Urothelium cell line (cell line): Measurements from ENCODE around the gene AKAP14.
"Not testable (repeated sequence)": the region's sequence is repeated elsewhere in the genome, so short reads cannot be mapped to it uniquely, and the experiment has no call there.

Experiments used
- DNase-seq: peaks from one replicate; pipeline ENCODE4 v3.0.0; 2011; ENCODE audit warnings: low spot score, mixed read lengths
- FAIRE-seq: peaks from 2 replicates; lab custom pipeline; 2011; peaks lifted over from hg19 to GRCh38; lab: Jason Lieb, UNC

The AKAP14 gene

DNA sequence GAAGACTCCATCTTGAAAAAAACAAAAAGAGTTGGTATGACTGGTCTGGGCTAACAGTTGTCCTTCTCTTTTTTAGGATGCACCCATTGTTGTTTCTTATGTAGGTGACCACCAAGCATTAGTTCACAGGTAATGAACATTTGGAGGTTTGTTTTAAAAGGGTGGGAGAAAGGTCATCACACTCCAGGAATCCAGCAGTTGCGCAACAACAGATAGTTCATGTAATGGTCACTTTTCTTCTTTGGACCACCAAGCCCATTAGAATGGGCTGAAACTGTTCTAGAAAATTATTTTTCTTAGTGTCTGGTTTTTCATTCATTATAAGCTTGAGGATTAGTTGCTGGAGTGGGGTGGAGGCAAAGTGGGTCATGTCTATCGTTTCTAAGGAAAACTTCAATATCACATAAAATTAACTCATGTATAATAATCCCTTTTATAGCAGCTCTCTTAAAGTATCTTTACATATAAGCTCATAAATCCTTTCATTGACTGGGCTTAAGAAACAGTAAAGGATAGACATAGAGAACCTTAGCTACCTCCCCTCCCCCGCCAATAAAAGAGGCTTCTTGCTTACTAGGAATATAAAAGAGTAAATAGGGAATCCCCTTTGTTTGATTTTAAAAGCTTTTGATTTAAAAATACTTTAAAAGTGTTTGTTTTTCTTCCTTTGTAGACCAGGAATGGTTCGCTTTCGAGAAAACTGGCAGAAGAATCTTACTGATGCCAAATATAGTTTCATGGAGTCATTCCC is 24.3 kb downstream of the AKAP14 start:
- FAIRE-seq (no peak), DNase-seq (no peak)

DNA sequence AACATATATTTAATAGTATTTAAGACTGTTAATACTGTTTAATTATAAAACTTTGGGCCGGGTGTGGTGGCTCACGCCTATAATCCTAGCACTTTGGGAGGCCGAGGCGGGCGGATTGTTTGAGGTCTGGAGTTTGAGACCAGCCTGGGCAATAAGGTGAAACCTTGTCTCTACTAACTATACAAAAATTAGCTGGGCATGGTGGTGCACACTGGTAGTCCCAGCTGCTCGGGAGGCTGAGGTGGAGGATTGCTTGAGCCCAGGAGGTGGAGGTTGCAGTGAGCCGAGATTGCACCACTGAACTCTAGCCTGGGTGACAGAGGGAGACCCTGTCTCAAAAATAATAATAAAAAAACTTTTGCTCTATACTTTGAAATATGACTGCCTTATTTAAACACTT is 26.7 kb downstream of the AKAP14 start:
- DNase-seq, FAIRE-seq: not testable (repeated sequence)

- no peak for DNase-seq
- no peak for FAIRE-seq
These were observed 39.7 kb downstream of the AKAP14 start for GRCh38 chrX:119935215-119935874.

DNA sequence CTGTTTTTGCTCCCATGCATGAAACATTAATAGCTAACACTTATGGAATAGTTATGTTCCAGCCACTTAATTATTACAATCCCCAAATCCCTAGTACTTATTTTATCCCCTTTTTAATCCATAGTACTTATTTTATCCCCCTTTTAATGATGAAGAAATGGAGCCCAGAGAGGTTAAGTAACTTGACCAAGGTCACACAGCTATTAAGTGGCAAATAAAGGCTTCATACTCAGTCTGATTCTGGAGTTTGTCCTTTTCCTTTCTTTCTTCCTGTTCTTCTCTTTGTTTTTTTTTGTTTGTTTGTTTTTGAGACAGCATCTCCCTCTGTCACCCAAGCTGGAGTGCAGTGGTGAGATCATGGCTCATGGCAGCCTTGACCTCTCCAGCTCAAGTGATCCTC is 45.6 kb downstream of the AKAP14 start:
- DNase-seq (no peak), FAIRE-seq (no peak)

DNA sequence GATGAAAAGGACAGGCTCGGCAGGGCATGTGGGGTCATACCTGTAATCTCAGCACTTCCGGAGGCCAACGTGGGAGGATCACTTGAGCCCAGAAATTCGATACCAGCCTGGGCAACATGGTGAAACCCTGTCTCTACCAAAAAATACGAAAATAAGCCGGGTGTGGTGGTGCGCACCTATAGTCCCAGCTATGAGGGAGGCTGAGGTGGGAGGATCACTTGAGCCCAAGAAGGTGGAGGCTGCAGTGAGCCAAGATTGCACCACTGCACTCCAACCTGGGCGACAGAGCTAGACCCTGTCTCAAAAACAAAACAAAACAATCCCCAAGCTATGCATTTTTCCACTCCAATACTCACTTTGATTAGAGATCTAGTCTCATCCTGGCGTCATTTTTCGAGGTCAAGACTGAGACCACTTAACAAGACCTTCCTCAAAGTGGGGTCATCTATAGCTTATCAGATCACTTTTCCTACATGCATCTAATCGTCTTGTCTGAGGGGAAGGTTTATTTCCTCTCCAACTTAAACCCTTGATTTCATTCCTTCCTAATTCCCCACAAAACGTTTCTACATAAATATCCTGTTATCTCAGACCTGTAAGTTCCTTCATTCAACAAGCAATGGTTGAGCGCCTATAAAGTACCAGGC is 46.6 kb downstream of the AKAP14 start:
- DNase-seq (no peak), FAIRE-seq (no peak)

GRCh38 chrX:119942831-119943184 is 47.1 kb downstream of the AKAP14 start:
- DNase-seq (no peak), FAIRE-seq (no peak)

DNA sequence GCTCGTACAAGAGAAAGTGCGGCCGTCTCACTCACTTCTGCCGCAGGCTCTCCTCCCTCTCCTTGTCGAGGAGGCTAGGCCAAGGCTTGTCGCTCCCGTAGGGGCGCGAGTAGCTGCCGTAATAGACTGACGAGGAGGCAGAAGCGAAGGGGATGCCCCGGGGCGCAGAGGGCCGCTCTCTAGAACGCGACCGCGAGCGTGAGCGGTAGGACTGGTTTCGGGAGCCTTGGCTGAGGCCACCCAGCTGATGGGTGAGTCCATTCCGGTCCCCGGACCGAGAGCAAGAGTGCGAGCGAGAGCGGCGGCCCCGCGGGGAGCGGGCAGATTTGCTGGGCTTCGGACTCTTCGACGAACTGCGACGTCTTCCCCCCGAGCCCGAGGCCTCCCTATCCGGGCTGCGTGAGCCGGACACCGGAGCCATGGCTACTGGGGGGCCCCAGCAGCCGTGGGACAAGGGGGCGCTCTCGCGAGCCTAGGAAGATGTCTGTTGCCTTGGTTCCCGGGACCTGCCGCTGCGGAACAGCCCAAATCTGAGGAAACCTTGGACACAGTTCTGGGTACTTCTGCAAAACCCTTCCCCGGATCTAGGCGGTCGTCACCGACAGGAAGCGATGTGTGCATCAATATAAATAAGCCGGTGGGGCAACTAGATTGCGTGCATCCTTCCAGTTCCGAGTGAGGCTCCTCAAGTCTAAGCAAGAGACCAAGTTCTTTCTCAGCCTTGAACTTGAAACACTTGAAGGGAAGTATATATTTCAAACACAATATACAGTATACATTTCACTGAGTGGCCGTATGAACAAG is 47.7 kb downstream of the AKAP14 start, which contains the start of gene NKAP:
Gene NKAP, minus strand, starts transcription at position 567 of the 804 bp plus-strand sequence. Its CDS starts 146 bp downstream, at position 421.
- FAIRE-seq (no peak), DNase-seq (peak; percentile 69)

DNA sequence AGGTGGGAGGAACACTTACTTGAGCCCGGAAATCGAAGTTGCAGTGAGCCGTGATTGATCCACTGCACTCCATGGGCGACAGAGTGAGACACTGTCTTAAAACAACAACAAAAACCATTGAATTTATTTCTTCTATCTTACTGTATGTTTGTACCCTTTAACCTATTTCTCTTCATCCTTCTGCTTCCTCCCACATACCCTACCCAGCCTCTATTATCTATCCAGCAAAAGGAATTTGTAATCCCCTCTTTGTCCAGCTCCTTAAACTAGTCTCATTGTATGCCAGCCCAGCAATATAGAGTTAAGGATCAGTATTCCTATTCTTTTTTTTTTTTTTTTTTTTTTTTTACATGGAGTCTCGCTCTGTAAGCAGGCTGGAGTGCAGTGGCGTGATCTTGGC is 49.8 kb downstream of the AKAP14 start:
- DNase-seq: no peak
- FAIRE-seq: no peak

DNA sequence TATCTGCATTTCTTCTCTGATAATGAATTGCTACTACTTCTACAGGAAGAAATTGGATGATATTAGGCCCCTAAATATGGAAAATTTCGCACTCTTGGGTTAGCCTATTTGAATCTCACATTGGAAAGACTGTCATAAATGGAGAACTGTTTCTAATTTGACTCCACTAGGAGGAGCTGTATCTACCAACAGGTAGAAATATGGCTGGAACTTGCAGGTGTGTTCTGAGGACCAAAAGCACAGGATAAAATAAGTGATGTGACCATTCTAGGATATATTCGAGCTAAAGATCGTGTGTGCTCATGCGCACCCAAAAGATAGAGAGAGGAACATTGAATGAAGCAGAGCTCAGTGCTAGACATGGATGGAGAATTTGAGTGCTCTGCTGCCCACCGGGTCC is 52.7 kb downstream of the AKAP14 start:
- FAIRE-seq: no peak

DNA sequence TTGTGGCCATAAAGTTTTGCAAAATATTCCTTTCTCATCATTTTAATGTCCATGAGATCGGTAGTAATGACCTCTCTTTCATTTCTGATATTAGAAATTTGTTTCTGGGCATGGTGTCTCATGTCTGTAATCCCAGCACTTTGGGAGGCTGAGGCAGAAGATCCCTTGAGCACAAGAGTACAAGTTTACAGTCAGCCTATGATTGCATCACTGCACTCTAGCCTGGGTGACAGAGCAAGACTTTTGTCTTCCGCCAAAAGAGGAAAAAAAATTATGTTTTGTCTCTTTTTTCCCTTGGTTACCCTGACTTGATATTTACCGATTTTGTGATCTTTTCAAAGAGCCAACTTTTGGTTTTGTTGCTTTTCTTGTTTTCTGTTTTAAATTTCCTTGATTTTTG is 58.7 kb downstream of the AKAP14 start:
- DNase-seq: no peak

More for the DNA sequence above, 52.7 kb downstream of the AKAP14 start:
- DNase-seq: no peak

DNA sequence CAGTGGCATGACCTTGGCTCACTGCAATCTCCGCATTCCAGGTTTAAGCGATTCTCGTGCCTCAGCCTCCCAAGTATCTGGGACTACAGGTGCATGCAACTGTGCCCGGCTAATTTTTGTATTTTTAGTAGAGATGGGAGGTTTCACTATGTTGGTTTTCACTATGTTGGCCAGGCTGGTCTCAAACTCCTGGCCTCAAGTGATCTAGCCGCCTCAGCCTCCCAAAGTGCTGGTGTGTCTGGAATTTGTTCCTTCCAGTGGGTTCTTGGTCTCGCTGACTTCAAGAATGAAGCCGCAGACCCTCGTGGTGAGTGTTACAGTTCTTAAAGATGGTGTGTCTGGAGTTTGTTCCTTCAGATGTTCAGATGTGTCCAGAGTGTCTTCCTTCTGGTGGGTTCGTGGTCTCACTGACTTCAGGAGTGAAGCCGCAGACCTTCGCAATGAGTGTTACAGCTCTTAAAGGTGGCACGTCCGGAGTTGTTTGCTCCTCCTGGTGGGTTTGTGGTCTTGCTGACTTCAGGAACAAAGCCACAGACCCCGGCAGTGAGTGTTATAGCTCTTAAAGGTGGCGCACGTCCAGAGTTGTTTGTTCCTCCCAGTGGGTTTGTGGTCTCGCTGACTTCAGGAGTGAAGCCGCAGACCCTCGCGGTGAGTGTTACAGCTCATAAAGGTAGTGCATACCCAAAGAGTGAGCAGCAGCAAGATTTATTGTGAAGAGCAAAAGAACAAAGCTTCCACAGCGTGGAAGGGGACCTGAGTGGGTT is 60.3 kb downstream of the AKAP14 start:
- DNase-seq, FAIRE-seq: not testable (repeated sequence)

More for the DNA sequence above, 58.7 kb downstream of the AKAP14 start:
- FAIRE-seq: no peak

GRCh38 chrX:119960625-119961024 is 64.9 kb downstream of the AKAP14 start:
- DNase-seq (no peak), FAIRE-seq (no peak)

GRCh38 chrX:119966837-119967236 is 71.1 kb downstream of the AKAP14 start:
- not testable (repeated sequence) for DNase-seq, FAIRE-seq
